Neutrophil (primary cell): ENCODE results near the gene ATG7.

Experiments
- H3K27ac ChIP-seq: fragments of 200-600 bp; sonication (generic); 2 replicates; pipeline ENCODE4 v1.5.1; 2016; ENCODE audit warnings: mild to moderate bottlenecking, moderate library complexity
- H3K27me3 ChIP-seq: fragments of 200-600 bp; sonication (generic); 2 replicates; pipeline ENCODE4 v1.6.0; 2016; ENCODE audit warnings: mild to moderate bottlenecking
- H3K36me3 ChIP-seq: fragments of 200-600 bp; sonication (generic); 2 replicates; pipeline ENCODE4 v1.5.1; 2017
- H3K4me1 ChIP-seq, 2 experiments: fragments of 200-600 bp in 1 of 2; sonication (generic) in 1 of 2; 1 replicate in 1 of 2; 2 replicates in 1 of 2; pipeline versions ENCODE4 v1.5.1 to v1.6.1; 2013 to 2016; ENCODE audit warnings: low read depth in 1 of 2, low read length in 1 of 2, mild to moderate bottlenecking in 1 of 2, moderate library complexity in 1 of 2; ENCODE audit not compliant: control insufficient read depth in 1 of 2, insufficient read depth in 1 of 2
- H3K4me3 ChIP-seq, 2 experiments: fragments of 200-600 bp in 1 of 2; sonication (generic) in 1 of 2; 1 replicate in 1 of 2; 2 replicates in 1 of 2; pipeline ENCODE4 v1.5.1; 2013 to 2016; ENCODE audit warnings: low read depth in 1 of 2, low read length in 1 of 2, mild to moderate bottlenecking in 1 of 2, moderate library complexity in 1 of 2
- H3K9me3 ChIP-seq: fragments of 200-600 bp; sonication (generic); 2 replicates; pipeline ENCODE4 v1.5.1; 2016
- TF ChIP-seq, protein P1 (sequence below): fragments of 200-600 bp; sonication (generic); IDR thresholded peaks from 2 replicates; pipeline ENCODE4 v1.5.1; 2016; ENCODE audit warnings: antibody characterized with exemption

ATG7 gene

DNA sequence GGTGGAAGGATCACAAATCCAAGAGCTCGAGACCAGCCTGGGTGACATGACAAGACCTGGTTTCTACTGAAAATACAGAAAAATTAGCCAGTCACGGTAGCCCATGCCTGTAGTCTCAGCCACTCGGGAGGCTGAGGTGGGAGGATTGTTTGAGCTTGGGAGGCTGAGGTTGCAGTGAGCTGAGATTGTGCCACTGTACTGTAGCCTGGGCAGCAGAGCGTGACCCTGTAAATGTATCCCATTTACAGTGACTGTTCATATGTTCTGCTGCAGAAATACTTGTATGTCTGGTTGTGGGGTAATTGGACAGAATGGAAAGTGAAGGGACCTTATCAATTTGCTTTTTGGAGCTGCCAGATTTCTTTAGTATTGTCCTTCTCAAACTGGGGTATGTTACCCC, 24.9 kb downstream of the ATG7 start:
- no peaks in the 10 kb centered on the region for H3K9me3 ChIP-seq
- H3K27me3 ChIP-seq = no peaks in the 10 kb centered on the region
- H3K4me3 ChIP-seq = no peak overlapping the region
- no peak overlapping the region for H3K27ac ChIP-seq
- peaks cover 2 to 12% of the 10 kb centered on the region in 2 experiments for H3K4me1 ChIP-seq
- TF ChIP-seq, protein P1, sequence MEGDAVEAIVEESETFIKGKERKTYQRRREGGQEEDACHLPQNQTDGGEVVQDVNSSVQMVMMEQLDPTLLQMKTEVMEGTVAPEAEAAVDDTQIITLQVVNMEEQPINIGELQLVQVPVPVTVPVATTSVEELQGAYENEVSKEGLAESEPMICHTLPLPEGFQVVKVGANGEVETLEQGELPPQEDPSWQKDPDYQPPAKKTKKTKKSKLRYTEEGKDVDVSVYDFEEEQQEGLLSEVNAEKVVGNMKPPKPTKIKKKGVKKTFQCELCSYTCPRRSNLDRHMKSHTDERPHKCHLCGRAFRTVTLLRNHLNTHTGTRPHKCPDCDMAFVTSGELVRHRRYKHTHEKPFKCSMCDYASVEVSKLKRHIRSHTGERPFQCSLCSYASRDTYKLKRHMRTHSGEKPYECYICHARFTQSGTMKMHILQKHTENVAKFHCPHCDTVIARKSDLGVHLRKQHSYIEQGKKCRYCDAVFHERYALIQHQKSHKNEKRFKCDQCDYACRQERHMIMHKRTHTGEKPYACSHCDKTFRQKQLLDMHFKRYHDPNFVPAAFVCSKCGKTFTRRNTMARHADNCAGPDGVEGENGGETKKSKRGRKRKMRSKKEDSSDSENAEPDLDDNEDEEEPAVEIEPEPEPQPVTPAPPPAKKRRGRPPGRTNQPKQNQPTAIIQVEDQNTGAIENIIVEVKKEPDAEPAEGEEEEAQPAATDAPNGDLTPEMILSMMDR = no peak
- peaks cover 52% of the 10 kb centered on the region for H3K36me3 ChIP-seq

DNA sequence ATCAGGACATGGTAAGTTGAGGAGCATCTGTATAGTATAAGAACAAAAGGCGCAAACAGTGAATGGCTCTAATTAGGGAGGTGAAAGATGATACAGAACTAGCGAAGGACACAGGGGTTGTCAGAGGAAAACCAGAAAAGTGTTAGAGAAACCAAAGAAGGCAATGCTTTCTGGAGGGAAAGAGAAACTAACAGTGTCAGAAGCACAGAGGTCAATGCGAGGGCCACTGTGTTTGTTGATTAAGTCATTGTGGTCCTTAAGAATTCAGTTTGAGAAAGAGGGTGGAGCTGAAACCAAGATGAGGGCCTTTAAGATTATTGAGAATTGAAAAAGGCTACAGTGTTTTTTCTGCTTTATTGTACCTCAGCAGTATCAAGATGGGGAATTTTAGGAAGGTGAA, 28.8 kb downstream of the ATG7 start:
- Histone ChIP-seq H3K4me3 (no peak overlapping the region), H3K9me3 (no peaks in the 10 kb centered on the region), H3K27ac (peak overlapping the region; percentile 20), H3K36me3 (peaks cover 82% of the 10 kb centered on the region), H3K4me1 (peaks cover 15 to 21% of the 10 kb centered on the region in 2 experiments), H3K27me3 (no peaks in the 10 kb centered on the region)
- TF ChIP-seq, protein P1 = no peak

DNA sequence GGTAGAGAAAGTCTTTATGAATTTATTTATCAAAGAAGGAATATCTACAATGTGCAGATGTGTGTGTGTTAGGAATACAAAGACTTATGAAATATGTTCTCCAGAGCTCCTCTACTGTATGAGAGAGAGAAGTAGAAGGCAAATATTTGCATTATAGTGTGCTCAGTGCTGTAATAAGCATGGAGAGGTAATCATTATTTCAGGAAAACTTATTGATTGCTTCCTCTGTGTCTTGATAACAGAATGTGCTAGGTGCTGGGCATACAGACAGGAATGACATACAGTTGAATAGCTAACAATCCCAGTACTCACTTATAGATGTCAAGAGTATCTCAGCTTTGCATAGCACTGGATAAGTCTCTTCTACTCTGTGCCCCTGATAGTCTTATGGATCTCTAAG, 30.2 kb downstream of the ATG7 start:
- H3K4me3 ChIP-seq = no peak overlapping the region
- H3K9me3 ChIP-seq = no peaks in the 10 kb centered on the region
- TF ChIP-seq, protein P1 = no peak
- H3K4me1 ChIP-seq = peaks cover 15 to 21% of the 10 kb centered on the region in 2 experiments
- H3K36me3 ChIP-seq = peaks cover 90% of the 10 kb centered on the region
- peak overlapping the region; percentile 20 for H3K27ac ChIP-seq
- no peaks in the 10 kb centered on the region for H3K27me3 ChIP-seq

DNA sequence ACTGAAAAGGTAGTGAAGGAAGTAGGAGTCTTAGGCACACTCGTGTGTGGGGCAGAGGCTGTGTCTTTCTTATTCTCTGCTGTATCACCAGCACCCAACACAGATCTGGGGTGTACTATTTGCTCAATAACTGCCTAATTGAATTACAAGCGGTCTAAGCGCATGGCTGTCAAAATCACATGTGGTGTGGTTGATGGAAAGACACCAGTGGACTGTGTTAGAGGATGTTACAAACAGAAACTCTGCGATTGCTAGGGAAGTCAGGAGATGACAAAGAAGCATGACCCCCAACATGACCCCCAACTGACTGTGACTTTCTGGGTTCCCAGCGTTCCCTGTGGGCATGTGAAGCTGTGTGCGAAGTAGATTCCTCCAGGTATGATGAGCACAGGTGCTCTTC, 32.0 kb downstream of the ATG7 start:
- no peak overlapping the region for H3K4me3 ChIP-seq
- H3K4me1 ChIP-seq = peaks cover 15 to 21% of the 10 kb centered on the region in 2 experiments
- H3K36me3 ChIP-seq = peaks cover 91% of the 10 kb centered on the region
- TF ChIP-seq, protein P1 = no peak
- H3K27me3 ChIP-seq = no peaks in the 10 kb centered on the region
- no peaks in the 10 kb centered on the region for H3K9me3 ChIP-seq
- peak overlapping the region; percentile 77 for H3K27ac ChIP-seq

DNA sequence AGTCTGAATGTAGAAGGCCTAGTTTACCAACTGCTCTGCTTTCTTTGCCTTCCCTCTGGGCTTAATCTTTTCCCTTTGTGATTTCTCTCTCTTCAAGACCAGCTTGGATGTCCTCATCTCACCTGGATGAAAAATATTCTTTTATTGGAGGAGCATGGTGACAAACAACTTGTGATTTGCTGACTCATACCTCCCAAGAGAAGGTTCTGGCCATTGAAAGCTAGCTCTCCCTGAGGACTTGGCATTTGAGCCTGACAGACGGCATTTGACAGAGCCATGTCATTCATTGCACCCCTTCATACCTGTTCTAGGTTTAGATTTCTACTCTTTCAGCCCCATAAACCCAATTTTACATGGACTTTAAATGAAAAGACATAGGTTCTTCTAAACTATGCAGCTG, 33.3 kb downstream of the ATG7 start:
- Histone ChIP-seq H3K4me1 (peaks cover 15 to 21% of the 10 kb centered on the region in 2 experiments), H3K36me3 (peaks cover 91% of the 10 kb centered on the region), H3K9me3 (no peaks in the 10 kb centered on the region), H3K4me3 (no peak overlapping the region), H3K27me3 (no peaks in the 10 kb centered on the region), H3K27ac (peak overlapping the region; percentile 77)
- TF ChIP-seq, protein P1 = no peak
